GM18907 (cell line): ENCODE measurements around the gene FLT3.
"Not testable (repeated sequence)": the region's sequence is repeated elsewhere in the genome, so short reads cannot be mapped to it uniquely, and the experiment has no call there.

Source experiments
- ATAC-seq: cut with Tn5 transposase; IDR thresholded peaks from one replicate; pipeline ENCODE4 v1.9.1; 2021; ENCODE audit warnings: mild to moderate bottlenecking, moderate library complexity; ENCODE audit not compliant: unreplicated experiment

FLT3 gene

DNA sequence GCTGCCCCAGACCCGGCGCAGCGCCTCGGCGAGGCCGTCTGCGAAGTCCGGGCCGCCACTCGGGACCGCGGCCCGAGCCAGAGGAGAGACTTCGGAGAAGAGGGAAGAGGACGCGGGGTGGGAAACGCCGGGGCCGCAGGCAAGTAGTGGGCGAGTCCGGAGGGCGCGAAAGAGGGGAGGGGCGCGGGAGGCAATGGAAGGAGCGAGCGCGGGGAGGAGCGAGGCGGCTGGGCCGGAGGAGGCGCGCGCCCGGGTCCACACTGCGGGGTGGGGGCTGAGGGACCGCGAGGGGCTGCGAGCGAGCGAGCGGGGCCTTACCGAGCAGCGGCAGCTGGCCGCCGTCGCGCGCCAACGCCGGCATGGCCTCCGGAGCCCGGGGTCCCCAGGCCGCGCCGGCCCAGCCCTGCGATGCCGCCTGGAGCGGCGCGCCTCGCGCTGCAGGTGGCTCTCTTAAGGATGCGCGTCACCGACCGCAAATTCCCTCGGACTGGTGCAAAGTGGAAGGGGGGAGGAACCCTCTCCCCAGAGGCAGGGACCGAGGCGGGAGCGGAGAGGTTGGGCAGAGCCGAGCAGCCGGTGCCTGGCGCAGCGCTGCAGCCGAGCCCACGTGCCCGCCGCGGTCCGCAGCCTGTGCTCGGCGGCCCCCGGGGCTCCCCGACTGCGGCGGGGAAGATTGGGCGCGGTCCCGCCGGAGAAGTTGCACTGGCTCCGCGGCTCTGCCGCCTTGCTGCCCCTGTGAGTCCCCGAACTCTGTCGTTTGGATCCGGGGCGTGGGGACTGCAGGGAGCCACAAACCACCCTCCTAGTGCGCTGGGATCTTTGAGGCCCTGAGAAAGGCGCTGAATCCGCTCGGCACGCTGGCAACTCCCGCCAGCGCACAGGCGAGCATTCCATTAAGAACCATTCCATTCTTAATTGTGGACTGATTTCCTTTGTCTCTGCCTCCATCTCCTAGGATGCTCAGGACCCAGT lies at the start of gene FLT3:
FLT3 (minus strand) TSS at position 427 of the 972 bp plus-strand sequence; CDS start at position 361, 66 bp downstream.
- ATAC-seq, result peak; percentile 61

DNA sequence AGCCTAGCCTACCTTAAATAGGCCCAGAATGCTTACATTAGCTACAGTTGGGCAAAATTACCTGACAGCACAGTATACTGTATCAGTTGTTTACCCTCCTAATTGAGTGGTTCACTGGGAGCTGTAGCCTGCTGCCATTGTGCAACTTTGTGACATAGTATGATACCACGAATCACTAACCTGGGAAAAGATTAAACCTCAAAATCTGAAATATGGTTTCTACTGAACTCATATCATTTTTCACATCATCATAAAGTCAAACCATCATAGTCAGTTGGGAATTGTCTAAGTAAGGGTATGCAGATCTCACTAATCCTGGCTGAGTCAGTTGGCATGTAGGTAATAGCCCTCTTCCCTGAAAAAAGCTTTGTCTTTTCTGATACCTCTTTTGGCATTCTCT lies 47.1 kb upstream of the FLT3 start:
- ATAC-seq, result no peak

DNA sequence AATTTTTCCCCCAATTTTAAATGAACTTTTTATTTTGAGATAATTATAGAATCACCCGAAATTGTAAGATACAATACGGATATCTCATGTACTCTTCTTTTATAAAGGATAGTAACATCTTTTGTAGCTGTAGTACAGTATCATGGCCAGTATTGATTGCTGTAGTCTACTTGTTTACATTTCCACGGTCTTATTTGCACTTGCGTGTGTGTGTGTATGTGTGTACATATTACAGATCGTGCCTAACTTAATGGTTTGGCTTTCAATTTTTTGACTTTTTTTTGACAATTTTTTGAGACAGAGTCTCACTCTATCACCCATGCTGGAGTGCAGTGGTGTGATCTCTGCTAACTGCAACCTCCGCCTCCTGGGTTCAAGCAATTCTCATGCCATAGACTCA lies 44.7 kb upstream of the FLT3 start:
- ATAC-seq, result no peak

DNA sequence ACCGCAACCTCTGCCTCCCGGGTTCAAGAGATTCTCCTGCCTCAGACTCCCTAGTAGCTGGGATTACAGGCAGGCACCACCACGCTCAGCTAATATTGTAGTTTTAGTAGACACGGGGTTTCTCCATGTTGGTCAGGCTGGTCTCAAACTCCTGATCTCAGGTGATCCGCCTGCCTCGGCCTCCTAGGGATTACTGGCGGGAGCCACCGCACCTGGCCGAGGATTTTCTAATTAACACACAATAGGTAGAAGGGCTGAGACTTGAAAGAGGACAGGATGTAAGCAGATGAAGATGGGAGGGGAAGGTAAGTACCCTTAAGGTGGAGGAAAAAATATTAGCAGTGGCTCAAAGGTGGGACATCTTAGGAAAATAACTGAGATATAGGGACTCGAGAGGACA lies 41.2 kb upstream of the FLT3 start:
- not testable (repeated sequence) for ATAC-seq

DNA sequence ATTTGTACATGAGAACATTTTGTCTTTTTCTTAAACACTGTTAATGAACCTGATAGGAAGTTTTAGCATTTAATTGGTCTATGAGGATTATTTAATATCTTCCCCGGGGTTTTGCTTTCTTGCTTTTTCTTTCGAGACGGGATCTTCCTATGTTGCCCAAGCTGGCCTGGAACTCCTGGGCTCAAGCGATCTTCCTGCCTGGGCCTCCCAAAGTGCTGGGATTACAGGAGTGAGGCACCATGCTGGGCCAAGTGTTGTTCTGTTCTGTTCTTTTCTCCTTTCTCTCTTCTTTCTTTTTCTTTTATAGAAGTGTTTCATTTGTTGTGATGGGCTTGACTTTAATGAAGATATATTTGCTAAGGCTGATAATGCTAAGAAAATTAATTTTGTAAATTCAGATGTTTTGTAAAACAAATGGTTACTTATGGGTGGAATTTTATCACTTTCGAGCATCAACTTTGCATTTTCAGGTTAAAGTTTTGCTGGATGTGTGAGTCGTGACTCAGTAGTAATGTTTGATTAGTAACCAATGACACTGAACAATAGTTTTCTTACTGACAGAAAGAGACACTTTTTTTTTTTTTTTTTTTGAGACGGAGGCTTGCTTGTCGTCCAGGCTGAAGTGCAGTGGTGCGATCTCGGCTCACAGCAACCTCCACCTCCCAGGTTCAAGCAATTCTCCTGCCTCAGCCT lies 40.2 kb upstream of the FLT3 start:
- ATAC-seq, result no peak

DNA sequence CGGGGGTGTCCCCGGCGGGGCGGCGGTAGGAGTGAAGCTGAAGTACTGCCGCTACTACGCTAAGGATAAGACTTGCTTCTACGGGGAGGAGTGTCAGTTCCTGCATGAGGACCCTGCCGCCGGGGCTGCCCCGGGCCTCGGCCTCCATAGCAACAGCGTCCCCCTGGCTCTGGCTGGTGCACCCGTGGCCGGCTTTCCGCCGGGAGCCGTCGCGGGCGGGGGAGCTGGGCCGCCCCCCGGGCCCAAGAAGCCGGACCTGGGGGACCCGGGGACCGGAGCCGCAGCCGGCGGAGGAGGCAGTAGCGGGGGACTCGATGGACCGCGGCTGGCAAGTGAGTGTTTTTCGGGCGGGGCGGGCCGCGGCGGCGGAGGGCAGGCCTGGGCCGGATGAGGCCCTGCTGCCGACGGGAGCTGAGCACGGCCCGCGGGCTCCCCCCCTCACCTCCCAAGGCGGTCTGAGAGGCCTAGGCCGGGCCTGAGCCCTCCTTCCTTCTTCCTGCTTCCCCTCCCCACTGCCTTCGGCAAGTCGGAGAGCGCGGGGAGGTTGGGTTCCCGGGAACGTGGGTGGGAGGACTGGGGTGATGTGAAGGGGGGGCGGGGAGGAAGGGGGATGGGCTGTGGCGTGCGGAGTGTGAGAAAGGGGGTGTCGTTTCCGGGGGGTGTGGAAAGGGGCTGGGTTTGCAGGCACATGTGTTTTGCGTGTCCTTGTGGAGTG lies 38.5 kb upstream of the FLT3 start:
- peak; percentile 45 for ATAC-seq

DNA sequence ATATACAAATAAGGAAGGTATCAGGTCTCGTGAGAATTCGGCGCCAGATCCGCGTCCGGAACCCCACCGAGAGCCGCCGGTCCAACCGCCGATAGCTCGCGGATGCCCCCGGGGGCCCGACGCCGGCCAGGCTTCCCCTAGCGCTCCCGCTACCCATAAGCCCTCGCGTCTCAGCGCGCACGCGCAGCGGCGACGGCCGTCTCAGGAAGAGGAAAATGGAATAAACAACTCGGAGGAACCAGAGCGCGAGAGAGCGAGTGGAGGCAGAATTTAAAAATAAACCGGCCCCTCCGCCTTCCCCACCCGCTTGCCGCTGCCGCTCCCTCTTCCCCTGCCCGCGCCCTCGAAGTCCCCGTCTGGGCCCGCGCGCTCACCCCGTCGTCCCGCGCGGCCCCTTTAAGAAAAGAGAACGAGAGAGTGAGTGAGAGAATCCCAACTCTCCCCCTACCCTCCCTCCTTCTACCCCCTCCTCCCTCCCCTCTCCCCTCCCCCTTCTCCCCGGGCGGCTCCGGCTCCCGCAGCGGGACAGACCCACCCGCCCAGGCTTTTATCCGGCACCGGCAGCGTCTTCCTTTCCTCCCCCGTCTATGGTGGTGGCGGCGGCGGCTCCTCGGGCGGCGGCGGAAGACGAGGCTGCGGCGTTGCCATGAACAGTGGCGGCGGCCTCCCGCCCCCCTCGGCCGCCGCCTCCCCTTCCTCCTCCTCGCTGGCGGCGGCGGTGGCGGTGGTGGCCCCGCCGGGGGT lies 37.8 kb upstream of the FLT3 start, which contains the start of gene PAN3:
PAN3 (plus strand) TSS at position 534 of the 744 bp plus-strand sequence; CDS start at position 647, 113 bp downstream.
- peak; percentile 67 for ATAC-seq

DNA sequence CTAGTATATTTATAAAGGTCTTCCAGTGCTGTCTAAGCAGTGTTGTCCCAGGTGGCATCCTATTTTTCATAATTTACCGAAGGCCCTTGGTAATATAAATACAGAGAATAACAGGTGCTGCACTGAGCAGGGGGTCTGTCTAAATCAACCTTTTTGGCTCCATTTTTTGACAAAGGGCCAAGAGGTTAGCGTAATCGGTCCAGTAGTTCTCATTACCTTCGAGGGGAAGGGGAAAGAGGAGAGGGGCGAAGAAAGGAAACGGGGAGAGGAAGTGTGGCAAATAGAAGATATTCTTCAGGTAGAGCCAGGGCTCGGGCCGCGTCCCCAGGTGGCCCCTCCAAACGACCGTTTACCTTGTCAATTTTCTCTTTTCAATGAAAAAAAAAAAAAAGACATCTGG lies 37.2 kb upstream of the FLT3 start:
- peak; percentile 14 for ATAC-seq

DNA sequence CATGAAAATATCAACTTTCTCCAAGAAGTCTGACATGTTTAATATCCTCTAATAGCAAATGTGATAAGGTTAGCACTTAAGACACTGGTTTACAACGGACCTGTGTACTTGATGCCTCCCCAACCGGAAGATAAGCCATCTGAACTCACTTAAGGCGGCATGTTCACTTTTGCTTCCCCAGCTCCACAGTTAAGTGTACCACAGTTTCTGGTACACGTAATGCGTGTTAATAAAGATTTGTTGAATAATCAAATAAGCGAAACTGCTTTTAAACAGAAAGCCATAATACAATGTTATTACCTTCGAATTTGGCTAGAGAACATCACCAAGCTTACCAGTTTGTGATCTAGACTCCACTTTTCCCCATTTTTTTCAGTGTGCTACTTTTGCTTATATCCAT lies 36.5 kb upstream of the FLT3 start:
- ATAC-seq, result no peak

DNA sequence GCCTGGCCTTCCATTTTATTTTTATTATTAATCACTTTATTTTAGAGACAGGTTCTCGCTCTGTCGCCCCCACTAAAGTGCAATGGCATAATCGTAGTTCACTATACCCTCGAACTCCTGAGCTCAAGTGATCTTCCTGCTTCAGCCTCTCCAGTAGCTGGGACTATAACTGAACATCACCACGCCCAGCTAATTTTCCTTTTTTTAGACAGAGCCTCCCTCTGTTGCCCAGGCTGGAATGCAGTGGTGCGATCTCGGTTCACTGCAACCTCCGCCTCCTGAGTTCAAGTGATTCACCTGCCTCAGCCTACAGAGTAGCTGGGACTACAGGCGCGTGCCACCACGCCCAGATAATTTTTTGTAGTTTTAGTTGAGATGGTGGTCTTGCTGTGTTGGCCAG lies 31.3 kb upstream of the FLT3 start:
- ATAC-seq, result no peak

DNA sequence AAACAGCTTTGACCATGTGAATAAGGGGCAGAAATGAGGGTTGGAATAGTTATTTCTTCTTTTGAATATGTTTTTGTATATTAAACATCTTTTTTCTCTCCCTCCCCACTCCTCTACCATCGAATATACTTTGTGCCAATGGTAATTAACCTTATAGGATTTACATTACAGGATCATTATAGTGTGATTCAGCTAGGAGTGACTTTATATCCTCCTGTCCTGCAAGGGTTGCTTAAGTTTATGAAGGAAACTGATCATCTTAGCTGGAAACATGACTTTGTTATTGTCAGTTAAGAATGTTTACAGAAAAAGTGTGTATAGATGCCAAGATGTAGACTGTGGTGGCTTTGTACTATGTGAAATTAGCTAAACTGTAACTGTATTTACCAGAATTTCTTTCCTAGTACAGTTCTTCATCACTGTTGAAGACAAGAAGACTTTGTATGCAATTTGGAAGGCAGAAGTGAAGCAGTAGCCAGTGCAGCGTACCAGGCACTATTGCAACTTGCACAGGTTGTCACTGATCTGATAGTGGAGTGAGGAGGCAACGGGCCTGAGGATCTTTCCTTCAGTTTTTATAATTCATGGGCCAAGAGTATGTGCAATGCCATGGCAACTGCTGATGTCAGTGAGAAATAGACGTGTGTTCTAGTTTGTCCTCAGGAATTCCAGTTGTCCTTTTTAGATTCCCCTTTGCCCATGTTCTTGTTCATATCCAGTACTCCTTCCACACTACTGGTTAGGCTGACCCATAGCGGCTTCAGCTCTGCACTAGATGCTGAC lies 29.7 kb upstream of the FLT3 start:
- no peak for ATAC-seq

DNA sequence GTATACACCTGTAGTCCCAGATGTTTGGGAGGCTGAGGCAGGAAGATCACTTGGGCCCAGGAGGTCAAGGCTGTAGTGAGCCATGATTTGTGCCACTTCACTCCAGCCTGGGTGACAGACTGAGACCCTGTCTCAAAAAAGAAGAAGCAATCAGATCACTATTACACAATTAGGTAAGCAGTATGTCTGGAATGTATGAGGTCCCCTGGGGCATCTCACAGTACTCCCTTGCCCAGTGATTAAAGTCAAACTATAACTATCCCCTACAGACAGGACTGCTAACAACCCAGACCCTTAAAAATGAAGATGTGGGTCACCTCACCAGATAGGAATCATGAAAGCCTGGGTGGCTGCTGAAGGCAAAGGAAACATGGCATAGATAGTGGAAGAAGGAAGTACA lies 28.6 kb upstream of the FLT3 start:
- ATAC-seq, result no peak

DNA sequence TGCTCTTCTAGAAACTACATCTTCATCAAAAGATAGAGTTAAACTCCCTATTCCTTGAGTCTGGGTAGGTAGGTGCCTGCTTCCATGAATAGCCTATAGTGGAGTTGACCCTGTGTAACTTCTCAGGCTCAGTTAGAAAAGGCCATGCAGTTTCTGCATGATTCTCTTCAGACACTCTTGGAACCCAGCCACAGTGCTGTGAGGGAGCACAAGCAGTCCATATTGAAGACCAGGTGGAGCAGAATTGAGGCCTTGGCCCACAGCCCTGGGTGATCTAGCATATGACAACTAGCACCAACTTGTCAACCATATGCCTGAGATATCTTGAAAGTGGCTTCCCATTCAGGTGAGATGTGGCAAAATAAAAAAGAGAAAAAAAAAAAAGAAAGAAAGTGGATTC lies 27.7 kb upstream of the FLT3 start:
- ATAC-seq, result no peak

DNA sequence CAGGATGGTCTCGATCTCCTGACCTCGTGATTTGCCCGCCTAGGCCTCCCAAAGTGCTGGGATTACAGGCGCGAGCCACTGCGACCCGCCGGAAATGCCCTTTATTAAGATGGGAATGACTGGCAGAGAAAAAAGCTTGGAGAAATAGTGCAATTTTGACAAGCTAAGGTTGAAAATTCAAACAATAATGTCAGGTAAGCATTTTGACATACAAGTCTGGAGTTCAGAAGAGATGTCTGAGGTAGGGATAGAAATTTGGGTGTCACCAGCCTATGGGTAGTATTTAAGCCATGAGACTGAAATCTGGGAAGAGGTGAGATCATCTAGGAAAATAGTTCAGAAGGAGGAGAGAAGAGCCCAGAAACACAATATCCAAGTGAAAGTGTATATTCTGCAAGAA lies 20.8 kb upstream of the FLT3 start:
- ATAC-seq, result no peak

DNA sequence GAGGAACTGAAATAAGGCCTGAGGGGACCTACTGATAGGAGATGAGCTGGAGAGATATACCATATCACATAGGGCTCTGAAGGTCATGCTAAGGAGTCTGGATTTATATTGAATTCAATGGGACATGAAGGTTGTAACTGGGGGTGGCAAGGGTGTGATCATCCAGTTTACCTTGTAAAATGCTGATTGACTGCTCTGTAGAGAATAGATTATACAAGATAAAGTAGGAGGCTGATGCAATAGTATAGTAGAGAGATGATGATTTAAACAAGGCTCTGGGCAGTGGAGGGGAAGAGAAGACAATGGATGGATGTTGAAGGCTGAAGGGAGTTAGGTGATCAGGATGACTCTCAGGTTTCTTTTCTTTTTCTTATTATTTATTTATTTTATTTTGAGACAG lies 19.9 kb upstream of the FLT3 start:
- no peak for ATAC-seq

DNA sequence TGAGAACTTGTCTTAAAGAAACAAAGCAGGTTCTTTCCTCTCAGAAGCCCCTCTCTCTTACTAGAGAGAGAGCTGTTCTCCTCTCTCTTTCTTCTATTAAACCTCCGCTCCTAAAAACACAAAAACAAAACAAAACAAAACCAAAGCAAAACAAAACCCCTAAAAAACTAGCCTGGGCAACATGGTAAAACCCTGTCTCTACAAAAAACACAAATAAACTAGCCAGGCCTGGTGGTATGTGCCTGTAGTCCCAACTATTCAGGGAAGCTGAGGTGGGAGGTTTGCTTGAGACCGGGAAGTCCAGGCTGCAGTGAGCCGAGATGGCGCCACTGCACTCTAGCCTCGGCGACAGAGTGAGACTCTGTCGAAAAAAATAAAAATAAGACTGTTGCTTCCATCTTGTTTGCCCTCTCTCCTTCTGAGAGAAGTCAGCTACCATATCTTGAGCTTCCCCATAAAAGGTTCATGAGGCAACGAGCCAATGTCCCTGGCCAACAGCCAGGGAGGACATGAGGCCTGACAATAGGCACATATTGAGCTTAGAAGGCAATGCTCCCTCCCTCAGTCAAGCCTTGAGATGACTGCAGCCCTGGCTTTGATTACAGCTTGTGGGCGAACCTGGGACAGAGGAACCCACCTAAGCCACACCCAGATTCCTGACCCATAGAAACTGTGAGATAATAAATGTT lies 17.5 kb upstream of the FLT3 start:
- no peak for ATAC-seq

DNA sequence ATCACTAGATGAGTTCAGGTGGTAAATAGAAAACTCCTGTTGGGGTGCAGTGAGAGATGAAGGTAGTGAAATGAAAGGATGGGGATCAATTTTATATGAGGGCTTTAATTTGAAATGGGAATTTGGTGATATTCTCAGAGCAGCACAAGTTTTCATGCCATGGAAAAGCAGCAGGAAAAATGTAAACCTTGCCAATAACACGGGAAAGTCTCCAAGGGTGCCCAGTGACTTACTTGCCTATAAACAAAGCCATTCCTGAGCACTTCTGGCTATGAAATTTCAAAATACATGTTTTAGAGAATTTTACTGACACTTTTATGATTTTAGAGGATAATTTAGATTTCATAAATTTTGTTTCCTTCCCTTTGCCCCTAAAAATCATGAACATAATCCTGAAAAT lies 16.4 kb upstream of the FLT3 start:
- no peak for ATAC-seq

DNA sequence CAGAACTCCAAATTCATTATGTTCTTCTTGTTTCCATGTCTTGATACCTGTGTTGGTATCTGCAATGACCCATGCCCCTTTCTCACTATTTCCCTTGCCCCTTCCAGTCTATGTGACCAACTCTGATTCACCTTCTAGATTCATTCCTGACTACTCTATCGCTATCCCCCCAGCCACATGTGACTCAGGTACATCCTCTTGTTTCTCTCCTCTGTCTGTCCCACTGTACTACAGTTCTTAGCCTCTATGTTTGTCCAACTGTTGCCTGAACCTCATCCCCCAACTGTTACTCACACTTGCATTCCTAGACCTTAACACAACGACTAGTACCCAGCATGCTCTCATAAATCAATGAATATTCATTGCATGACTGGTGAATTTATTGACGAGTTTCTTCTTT lies 10.0 kb upstream of the FLT3 start:
- ATAC-seq, result no peak

DNA sequence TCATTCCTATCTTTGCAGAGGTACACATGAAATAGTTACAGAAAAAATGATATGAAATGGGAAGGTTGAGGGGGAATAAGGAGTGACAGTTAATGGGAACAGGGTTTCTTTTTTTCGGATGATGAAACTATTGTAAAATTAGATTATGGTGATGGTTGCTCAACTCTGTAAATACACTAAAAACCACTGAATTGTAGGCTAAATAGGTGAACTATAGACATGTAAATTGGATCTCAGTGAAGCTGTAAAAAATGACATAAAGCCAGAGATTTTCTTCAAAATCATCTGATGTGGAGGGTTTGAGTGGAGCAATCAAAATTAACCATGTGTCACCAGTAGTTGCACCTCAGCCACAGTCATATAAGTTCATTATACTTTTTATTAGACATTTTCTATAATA lies 6.6 kb upstream of the FLT3 start:
- ATAC-seq, result no peak
